K562 (cell line): Measurements from ENCODE around the gene WWP2. TPM values are rescaled to one million over a fixed set of nuclear protein-coding genes. Genes with fewer than 3 reads are reported as not detected.

ENCODE experiments used
- CC2D1A ChIP-seq: fragments of 450-650 bp; IDR thresholded peaks from 2 replicates; pipeline ENCODE4 v1.6.1; 2017; ENCODE audit warnings: mild to moderate bottlenecking
- CXXC5 ChIP-seq: fragments of 250-450 bp; sonication (Bioruptor Pico); IDR thresholded peaks from 2 replicates; pipeline ENCODE4 v1.8.0; 2022; ENCODE audit warnings: inconsistent platforms, mild to moderate bottlenecking, moderate library complexity
- EHMT2 ChIP-seq: fragments of 450-650 bp; IDR thresholded peaks from 2 replicates; pipeline ENCODE4 v1.6.1; 2018; ENCODE audit warnings: antibody characterized with exemption
- ERF ChIP-seq: fragments of 450-650 bp; formaldehyde crosslinking; IDR thresholded peaks from 2 replicates; pipeline ENCODE4 v1.4.0; 2020; ENCODE audit warnings: mild to moderate bottlenecking, mixed read lengths
- ETS2 ChIP-seq: IDR thresholded peaks from 2 replicates; pipeline ENCODE4 v1.6.1; 2016; ENCODE audit warnings: borderline replicate concordance, missing genetic modification characterization, mild to moderate bottlenecking, moderate library complexity, missing compliant biosample characterization; ENCODE audit not compliant: poor library complexity, severe bottlenecking
- HCFC1 ChIP-seq: IDR thresholded peaks from 2 replicates; pipeline ENCODE4 v1.6.1; 2012; ENCODE audit warnings: low read depth, low read length, improper control_type of control experiment
- HSF4 ChIP-seq: fragments of 250-450 bp; sonication (Bioruptor Pico); IDR thresholded peaks from 2 replicates; pipeline ENCODE4 v2.1.2; 2022; ENCODE audit warnings: mild to moderate bottlenecking, moderate library complexity, borderline replicate concordance
- MECOM ChIP-seq: fragments of 250-450 bp; sonication (Bioruptor Pico); IDR thresholded peaks from 2 replicates; pipeline ENCODE4 v1.8.0; 2022; ENCODE audit warnings: inconsistent platforms
- POLR2H ChIP-seq: IDR thresholded peaks from 2 replicates; pipeline ENCODE4 v1.6.1; 2016; ENCODE audit warnings: missing genetic modification characterization, low read depth, mild to moderate bottlenecking, control low read depth, missing compliant biosample characterization, moderate library complexity
- RBM14 ChIP-seq: fragments of 200-400 bp; formaldehyde crosslinking; IDR thresholded peaks from 2 replicates; pipeline ENCODE4 v1.6.1; 2018; ENCODE audit warnings: low read depth, mild to moderate bottlenecking, low read length, moderate library complexity, borderline replicate concordance; ENCODE audit not compliant: insufficient read depth
- SMARCC2 ChIP-seq: fragments of 450-650 bp; IDR thresholded peaks from 2 replicates; pipeline ENCODE4 v1.6.1; 2017; ENCODE audit warnings: antibody characterized with exemption, moderate library complexity, mild to moderate bottlenecking, low read depth
- SRSF1 ChIP-seq: fragments of 200-400 bp; formaldehyde crosslinking; IDR thresholded peaks from 2 replicates; pipeline ENCODE4 v1.6.1; 2017; ENCODE audit warnings: mild to moderate bottlenecking, low read depth, low read length, moderate library complexity
- SRSF3 ChIP-seq: fragments of 200-400 bp; formaldehyde crosslinking; IDR thresholded peaks from 2 replicates; pipeline ENCODE4 v1.6.1; 2016; ENCODE audit warnings: mild to moderate bottlenecking, low read length, moderate library complexity; ENCODE audit not compliant: insufficient read depth
- SRSF7 ChIP-seq: fragments of 200-400 bp; formaldehyde crosslinking; optimal IDR thresholded peaks from 2 replicates; pipeline ENCODE3; 2017; ENCODE audit warnings: mild to moderate bottlenecking, low read depth, low read length
- TAF15 ChIP-seq: fragments of 200-400 bp; formaldehyde crosslinking; IDR thresholded peaks from 2 replicates; pipeline ENCODE4 v1.6.1; 2017; ENCODE audit warnings: mild to moderate bottlenecking, low read depth, low read length, moderate library complexity
- ZNF57 ChIP-seq: fragments of 450-650 bp; formaldehyde crosslinking; IDR thresholded peaks from 2 replicates; pipeline ENCODE4 v1.4.0; 2020; ENCODE audit warnings: mild to moderate bottlenecking, moderate library complexity
- ZNF644 ChIP-seq: fragments of 200-800 bp; sonication (Bioruptor generic); IDR thresholded peaks from 2 replicates; pipeline ENCODE4 v1.6.1; 2016; ENCODE audit warnings: low read depth, missing genetic modification characterization, missing compliant biosample characterization
- polyA plus RNA-seq, 8 experiments: library from polyadenylated mRNA; depleted of rRNA in 4 of 8; stranded (reverse) in 5 of 8; unstranded in 3 of 8; fragments of >200 nt; fragmentation: Nextera tagmentation in 2 of 8; fragmentation: Illumina TruSeq in 1 of 8; extraction: Ambion mirVana in 2 of 8; extraction: Trizol in 1 of 8; gene quantifications; 2 replicates each; pipeline versions ENCODE4 v1.2.1 to v1.2.3, GENCODE V29; 2011 to 2014; ENCODE audit warnings: inconsistent platforms in 1 of 8, missing spikeins in 1 of 8
- total RNA-seq, 7 experiments: library from RNA; depleted of rRNA in 6 of 7; stranded (reverse); fragments of >200 nt in 6 of 7; fragmentation: Illumina TruSeq in 2 of 7; extraction: Trizol in 2 of 7; gene quantifications; 2 replicates each; pipeline versions ENCODE4 v1.2.1 to v1.2.3, GENCODE V29; 2011 to 2021; ENCODE audit warnings: low replicate concordance in 1 of 7
- TF ChIP-seq, protein P1 (sequence below): fragments of 450-650 bp; conservative IDR thresholded peaks from 2 replicates; pipeline ENCODE4 v1.6.1; 2016; ENCODE audit warnings: missing genetic modification characterization, low read depth, mild to moderate bottlenecking, control low read depth, missing compliant biosample characterization
- TF ChIP-seq, protein P2 (sequence below), 3 experiments: fragments of 200-800 bp in 1 of 3; sonication (Bioruptor generic) in 1 of 3; sonication (generic) in 1 of 3; formaldehyde crosslinking in 1 of 3; IDR thresholded peaks; 2 replicates each; pipeline versions ENCODE4 v1.6.1 to v1.8.0; 2016 to 2022; ENCODE audit warnings: mild to moderate bottlenecking in 2 of 3, missing compliant biosample characterization in 2 of 3, missing genetic modification characterization in 2 of 3, missing genetic modification reagents in 1 of 3
- TF ChIP-seq, protein P3 (sequence below): fragments of 450-650 bp; IDR thresholded peaks from 2 replicates; pipeline ENCODE4 v1.6.1; 2016; ENCODE audit warnings: missing biosample characterization, missing genetic modification characterization
- TF ChIP-seq, protein P4 (sequence below): fragments of 250-450 bp; sonication (Bioruptor Pico); IDR thresholded peaks from 2 replicates; pipeline ENCODE4 v1.5.0; 2021
- TF ChIP-seq, protein P5 (sequence below): sonication (generic); formaldehyde crosslinking; IDR thresholded peaks from 2 replicates; pipeline ENCODE4 v1.9.0; 2022; ENCODE audit warnings: mild to moderate bottlenecking, missing genetic modification reagents

Gene WWP2
- total and polyA plus RNA-seq, 9 of the 15 experiments (the other 6 are each of a cell fraction or from before 2014, with no cell fraction given): 1.9 to 34.4 (median 14.6) TPM

DNA sequence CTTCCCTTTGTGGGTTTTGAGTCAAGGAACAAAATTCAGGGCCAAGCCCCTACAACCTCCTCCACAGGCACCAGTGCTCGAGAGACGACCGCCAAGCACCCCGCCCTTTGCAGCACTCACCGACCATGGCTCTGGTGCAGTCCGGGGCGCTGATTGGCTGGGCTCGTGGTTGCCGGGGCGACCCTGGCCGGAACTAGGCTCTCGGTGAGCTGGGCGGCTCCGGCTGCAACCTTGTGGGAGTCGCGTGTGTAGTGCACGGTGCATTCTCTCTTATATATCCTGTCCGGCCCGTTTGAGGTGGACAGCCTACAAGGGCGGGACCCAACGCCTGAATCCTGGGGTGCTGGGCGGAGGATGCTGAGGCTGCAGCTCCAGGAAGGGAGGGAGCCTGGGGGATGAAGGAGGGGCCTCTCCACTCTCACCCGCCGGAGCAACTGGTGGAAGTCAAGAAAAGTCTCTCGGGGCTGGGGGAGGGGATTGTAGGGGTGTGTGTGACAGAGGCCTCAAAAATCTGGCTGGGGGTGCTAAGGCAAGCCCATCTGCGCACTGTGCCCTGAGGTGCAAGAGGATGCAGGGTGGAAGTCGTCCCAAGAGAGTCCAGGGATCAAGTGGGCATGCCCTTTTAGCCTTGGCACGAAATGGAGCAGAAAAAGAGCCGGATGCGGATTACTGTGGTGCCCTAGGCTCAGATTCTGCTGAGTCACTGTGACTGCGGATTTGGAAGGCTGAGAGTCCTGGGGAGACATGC is 35.6 kb upstream of the WWP2 start, which contains the start of gene NQO1 (continued):
- TF ChIP-seq CXXC5 (CRISPR knock-in tag) (peak; percentile 53), ERF (CRISPR knock-in tag) (0 out of 2 replicates have a peak, but pooled peaks have one; percentile 20), POLR2H (tag) (peak; percentile 97), TAF15 (no peak), ETS2 (tag) (no peak), HSF4 (no peak), CC2D1A (0 out of 2 replicates have a peak, but pooled peaks have one; percentile 15), SMARCC2 (no peak), SRSF1 (no peak), HCFC1 (peak; percentile 6; the same call in 1 of the 2 replicates), ZNF57 (CRISPR knock-in tag) (no peak), MECOM (CRISPR knock-in tag) (no peak), SRSF3 (no peak), SRSF7 (no peak), EHMT2 (no peak), RBM14 (no peak), ZNF644 (tag) (no peak)
- TF ChIP-seq, protein P1, sequence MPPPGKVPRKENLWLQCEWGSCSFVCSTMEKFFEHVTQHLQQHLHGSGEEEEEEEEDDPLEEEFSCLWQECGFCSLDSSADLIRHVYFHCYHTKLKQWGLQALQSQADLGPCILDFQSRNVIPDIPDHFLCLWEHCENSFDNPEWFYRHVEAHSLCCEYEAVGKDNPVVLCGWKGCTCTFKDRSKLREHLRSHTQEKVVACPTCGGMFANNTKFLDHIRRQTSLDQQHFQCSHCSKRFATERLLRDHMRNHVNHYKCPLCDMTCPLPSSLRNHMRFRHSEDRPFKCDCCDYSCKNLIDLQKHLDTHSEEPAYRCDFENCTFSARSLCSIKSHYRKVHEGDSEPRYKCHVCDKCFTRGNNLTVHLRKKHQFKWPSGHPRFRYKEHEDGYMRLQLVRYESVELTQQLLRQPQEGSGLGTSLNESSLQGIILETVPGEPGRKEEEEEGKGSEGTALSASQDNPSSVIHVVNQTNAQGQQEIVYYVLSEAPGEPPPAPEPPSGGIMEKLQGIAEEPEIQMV (tag): no peak
- TF ChIP-seq, protein P2, sequence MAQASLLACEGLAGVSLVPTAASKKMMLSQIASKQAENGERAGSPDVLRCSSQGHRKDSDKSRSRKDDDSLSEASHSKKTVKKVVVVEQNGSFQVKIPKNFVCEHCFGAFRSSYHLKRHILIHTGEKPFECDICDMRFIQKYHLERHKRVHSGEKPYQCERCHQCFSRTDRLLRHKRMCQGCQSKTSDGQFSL (CRISPR knock-in tag; IDR thresholded peaks at IDR 0.05): no peak
- TF ChIP-seq, protein P2 (tag; IDR thresholded peaks at IDR 0.05): no peak; a peak in 1 of 4 replicates
- TF ChIP-seq, protein P3, sequence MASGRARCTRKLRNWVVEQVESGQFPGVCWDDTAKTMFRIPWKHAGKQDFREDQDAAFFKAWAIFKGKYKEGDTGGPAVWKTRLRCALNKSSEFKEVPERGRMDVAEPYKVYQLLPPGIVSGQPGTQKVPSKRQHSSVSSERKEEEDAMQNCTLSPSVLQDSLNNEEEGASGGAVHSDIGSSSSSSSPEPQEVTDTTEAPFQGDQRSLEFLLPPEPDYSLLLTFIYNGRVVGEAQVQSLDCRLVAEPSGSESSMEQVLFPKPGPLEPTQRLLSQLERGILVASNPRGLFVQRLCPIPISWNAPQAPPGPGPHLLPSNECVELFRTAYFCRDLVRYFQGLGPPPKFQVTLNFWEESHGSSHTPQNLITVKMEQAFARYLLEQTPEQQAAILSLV (tag): no peak
- TF ChIP-seq, protein P4, sequence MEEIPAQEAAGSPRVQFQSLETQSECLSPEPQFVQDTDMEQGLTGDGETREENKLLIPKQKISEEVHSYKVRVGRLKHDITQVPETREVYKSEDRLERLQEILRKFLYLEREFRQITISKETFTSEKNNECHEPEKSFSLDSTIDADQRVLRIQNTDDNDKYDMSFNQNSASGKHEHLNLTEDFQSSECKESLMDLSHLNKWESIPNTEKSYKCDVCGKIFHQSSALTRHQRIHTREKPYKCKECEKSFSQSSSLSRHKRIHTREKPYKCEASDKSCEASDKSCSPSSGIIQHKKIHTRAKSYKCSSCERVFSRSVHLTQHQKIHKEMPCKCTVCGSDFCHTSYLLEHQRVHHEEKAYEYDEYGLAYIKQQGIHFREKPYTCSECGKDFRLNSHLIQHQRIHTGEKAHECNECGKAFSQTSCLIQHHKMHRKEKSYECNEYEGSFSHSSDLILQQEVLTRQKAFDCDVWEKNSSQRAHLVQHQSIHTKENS (CRISPR knock-in tag): no peak
- TF ChIP-seq, protein P5, sequence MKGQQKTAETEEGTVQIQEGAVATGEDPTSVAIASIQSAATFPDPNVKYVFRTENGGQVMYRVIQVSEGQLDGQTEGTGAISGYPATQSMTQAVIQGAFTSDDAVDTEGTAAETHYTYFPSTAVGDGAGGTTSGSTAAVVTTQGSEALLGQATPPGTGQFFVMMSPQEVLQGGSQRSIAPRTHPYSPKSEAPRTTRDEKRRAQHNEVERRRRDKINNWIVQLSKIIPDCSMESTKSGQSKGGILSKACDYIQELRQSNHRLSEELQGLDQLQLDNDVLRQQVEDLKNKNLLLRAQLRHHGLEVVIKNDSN (CRISPR knock-in tag): 0 out of 2 replicates have a peak, but pooled peaks have one; percentile 20
